ENCODE measurements around the gene CSTPP1.
"Not testable (repeated sequence)": the region's sequence is repeated elsewhere in the genome, so short reads cannot be mapped to it uniquely, and the experiment has no call there.

DNA sequence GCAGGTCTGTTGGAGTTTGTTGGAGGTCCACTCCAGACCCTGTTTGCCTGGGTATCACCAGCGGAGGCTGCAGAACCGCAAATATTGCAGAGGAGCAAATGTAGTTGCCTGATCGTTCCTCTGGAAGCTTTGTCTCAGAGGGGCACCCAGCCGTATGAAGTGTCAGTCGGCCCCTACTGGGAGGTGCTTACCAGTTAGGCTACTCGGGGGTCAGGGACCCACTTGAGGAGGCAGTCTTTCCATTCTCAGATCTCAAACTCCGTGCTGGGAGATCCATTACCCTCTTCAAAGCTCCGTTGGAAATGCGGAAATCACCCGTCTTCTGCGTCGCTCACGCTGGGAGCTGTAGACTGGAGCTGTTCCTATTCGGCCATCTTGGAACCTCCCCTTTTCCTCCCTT, 61.2 kb downstream of the CSTPP1 start:
- not testable (repeated sequence) for TF ChIP-seq POLR2A (IDR thresholded peaks at IDR 0.05)
- TF ChIP-seq, protein P1, sequence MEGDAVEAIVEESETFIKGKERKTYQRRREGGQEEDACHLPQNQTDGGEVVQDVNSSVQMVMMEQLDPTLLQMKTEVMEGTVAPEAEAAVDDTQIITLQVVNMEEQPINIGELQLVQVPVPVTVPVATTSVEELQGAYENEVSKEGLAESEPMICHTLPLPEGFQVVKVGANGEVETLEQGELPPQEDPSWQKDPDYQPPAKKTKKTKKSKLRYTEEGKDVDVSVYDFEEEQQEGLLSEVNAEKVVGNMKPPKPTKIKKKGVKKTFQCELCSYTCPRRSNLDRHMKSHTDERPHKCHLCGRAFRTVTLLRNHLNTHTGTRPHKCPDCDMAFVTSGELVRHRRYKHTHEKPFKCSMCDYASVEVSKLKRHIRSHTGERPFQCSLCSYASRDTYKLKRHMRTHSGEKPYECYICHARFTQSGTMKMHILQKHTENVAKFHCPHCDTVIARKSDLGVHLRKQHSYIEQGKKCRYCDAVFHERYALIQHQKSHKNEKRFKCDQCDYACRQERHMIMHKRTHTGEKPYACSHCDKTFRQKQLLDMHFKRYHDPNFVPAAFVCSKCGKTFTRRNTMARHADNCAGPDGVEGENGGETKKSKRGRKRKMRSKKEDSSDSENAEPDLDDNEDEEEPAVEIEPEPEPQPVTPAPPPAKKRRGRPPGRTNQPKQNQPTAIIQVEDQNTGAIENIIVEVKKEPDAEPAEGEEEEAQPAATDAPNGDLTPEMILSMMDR (IDR thresholded peaks at IDR 0.05) = not testable (repeated sequence)
